GM19455 (cell line): Measurements from ENCODE around the gene FAM124A.

Experiments used
- ATAC-seq: cut with Tn5 transposase; IDR thresholded peaks from one replicate; pipeline ENCODE4 v1.9.1; 2021; ENCODE audit not compliant: unreplicated experiment

FAM124A gene

DNA sequence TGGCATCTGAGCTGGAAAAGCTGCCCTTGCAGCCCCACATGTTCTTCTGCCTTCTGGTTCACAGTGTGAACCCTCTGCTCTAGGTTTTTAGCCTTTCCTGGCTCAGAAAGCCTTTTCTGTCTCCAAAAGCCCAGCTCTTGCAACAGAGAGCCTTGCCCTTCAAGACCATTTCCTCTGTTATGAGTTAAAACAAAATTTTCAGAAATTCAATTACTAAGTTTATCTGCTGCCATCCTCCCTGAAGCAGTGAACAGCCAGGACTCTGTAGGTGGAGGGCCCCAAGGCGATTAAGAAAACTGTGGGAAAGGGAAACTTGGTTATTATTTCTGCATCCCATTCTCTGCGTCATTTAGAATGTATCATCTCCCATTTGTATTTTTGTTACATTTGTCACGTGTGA is 18.8 kb downstream of the FAM124A start:
- ATAC-seq, result no peak

DNA sequence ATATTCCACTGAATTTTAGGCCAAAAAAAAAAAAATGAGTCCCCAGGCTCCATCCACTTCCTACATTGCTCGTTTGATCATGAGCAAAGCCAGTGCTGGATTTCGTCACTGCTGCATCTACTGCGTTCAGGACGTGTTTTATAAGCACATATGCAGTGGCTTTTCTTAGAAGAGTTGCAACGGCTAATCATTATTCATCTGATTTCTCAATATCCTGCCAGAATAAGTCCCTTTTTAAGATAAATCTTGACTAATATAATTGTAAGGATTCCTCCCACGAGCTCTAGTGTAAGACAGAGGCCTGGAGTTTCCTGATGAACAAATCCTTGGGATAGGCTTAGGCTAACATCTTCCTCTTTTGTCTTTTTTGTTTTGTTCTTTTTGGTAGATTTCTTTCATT is 19.5 kb downstream of the FAM124A start:
- ATAC-seq, result no peak

DNA sequence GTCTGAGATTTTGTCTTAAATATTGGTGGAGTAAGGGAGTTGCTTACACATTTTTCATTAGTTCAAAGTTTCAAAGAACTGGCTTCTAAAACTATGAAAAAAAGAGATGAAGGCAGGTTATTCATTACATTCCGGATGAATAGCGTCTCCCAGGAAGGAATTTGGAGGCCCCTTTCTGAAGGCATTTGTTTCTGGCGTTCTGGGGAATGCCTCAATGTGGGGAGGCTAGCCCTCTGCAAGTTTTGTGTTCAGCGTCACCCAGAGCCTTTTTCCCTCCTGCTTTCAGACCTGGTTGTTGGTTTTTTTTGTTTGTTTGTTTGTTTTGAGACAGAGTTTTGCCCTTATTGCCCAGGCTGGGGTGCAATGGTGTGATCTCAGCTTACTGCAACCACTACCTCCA is 21.0 kb downstream of the FAM124A start:
- ATAC-seq, result no peak

DNA sequence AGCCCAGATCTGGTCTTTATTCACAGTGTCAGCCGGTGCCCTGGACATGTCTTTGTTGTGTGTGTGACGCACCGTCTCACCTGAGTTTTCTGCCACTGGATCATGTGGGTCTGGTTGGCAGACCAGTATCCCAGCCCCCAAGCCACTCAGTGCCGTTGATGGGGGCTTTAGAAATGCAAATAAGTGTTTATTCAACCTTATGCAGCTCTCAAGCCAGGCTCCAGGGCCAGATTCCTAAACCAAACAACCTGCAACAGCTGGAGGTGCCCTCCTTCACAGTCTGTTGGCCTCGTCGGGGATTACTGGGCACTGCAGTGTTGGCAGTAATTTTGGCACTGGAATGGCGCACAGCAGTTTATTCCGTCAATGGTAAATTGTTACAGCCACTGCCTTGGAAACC is 21.6 kb downstream of the FAM124A start:
- no peak for ATAC-seq

DNA sequence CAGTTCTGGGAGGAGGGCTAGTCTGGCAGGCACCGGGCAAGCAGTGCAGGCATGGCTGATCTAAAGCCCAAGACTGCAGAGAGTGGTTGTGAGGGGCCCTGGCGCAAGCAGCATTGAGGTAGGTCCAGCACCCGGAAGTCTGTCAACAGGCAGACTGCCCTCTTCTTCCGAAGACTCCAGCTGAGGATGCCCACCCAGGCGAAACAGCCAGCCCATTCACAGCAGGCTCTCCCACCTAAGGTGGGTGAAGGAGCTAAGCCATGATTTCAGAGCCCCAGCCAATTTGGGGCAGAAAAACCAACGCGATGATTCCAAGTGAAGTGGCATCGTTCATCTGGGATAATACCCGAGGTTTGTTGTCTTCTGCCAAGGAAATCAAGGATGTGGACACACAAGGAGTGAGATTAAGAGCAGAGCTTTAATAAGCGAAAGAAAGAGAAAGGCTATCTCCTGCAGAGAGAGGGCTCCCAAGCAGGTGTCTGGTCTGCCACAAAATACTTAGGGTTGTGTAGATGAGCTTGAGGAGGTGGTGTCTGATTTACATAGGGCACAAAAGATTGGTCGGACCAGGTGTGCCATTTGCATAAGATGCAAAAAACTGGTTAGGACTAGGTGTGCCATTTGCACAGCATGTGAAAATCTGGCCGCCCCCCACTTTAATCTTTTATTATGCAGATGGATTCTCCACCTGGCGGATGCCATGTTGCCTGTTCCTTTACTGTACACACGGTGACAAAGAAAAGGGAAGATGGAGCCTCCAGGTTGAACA is 22.6 kb downstream of the FAM124A start:
- ATAC-seq, result no peak

DNA sequence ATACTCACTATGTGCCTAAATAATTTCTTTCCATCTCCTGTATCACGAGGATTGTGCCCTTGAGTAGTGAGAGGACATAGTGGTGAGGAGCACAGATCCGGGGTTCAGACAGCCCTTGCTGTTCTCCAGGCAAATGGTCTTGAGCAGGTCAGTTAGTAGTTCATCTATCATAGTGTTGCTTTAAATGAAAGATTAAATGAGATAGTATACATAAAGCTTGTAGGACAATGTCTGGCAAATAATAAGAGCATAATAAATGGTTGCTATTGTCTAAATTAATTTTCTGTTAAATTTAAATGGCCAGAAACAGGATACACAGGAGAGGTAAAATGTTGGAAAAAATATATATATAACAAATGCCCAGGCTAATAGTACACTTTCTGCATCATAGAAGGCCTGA is 23.4 kb downstream of the FAM124A start:
- no peak for ATAC-seq

DNA sequence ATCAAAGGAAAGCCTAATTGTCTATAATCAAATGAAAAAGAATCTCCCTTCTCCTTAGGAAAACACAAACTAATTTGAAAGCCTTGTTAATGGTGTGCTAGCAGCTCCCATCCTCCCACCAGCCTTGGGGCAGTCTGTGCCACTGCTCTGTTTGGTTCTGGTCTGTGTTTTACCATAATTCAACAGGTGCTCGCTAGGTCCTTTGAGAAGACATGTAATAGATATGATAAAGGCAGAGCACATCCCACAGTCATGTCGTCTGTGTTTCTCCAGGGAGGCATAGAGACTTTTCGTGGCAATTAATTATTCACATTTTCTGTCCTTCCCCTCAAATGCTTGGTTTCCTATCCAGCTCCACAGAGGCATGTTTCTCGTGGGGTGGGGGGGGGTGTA is 23.8 kb downstream of the FAM124A start:
- ATAC-seq, result no peak

DNA sequence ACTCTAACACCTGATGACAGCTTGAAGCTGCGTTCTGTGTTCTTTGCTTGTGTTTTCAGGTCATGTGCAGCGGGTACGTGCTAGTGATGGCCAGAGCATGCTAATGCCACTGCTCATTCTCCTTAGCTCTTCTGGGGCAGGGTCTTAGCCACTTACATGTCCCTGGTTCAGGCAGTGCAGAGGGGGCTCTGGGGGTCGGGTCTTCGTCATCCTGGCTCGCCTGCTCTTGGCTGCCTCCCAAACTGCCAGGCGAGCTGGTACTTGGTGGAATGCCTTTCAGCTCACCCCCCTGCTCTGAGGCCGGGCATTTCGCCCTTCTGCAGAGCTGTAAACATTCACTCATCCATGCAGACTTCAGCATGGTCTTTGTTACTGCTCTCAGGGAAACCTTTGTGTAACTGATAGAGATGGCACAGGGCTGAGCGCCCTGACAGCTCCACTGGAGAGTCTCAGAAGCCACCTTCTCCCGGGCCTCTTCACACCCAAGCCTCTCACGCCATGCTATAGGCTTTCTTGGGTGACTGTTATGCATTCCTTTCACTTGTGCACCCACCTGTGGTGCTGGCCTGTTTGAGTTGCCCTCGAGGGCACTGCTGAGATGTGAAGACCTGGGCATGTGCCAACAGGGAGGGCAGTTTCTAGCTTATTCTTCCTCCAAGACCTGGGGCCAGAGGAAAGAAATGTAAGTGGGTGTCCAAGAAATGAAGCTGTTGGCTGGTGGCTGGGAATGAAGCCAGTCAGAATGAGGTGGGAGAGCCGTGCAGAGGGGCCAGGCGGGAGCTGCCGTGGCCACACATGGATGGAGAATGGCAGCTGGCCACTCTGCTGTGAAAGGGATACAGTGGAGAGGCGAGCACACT is 24.4 kb downstream of the FAM124A start:
- no peak for ATAC-seq

DNA sequence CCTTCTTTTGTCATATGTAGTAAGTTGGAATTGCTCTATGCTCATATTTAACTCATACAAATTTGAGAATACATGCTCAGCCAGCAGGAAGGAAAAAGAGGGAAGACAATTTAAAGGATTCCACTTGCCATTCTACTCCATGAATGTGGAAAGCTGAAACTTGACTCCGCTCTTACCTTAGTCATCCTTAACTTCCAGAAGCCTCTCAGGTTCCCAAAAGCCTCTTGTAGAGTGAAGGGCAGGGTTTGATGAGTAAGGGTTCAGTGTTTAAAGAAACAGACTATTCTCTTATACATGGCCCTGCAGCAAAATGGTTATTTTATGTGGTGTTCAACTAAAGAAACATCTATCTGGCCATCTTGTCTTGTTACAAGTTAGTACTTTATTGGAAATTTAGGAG is 27.1 kb downstream of the FAM124A start:
- no peak for ATAC-seq

DNA sequence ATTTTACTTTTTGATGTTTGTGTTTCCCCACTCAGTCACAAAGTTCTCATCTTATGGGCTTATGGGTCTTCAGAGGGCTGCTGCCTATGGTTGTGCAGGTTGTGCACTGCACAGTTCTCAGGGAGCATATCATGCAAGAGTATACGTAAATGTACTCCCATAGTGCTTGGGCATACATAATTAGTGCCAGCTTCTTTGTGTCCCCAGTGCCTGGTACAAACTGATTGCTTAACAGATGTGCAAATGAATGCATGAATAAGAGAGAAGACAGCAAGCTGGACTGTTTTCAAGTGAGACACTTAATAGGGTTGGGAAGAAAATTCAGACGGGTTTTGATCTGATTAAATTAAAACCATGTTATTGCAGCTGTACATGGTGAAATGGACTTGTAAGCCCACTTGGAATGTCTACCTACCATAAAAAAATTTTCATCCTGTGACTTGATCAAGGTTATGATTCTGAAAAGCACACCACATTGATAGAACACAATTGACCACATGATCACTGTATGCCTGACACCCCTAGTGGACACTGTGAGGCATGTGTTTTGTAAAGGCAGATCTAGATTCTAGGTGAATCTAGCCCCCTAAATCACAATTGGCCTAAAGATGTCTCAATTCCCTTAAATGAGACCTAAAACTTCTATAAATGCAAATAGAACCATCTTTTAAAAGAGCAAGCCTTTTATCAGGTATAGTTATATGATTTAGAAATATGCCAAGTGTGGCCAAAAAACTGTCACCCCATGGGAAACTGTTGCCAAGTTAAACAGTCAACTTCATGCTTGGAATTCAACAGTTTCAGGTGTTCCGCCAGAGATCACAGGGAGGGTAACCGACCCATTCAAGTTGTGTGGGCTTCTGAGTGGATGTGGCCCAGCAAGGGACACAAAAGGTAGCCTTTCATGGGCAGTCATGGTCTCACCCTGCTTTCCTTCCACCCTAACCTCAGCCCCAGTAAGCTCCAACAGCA is 27.9 kb downstream of the FAM124A start:
- ATAC-seq, result no peak

DNA sequence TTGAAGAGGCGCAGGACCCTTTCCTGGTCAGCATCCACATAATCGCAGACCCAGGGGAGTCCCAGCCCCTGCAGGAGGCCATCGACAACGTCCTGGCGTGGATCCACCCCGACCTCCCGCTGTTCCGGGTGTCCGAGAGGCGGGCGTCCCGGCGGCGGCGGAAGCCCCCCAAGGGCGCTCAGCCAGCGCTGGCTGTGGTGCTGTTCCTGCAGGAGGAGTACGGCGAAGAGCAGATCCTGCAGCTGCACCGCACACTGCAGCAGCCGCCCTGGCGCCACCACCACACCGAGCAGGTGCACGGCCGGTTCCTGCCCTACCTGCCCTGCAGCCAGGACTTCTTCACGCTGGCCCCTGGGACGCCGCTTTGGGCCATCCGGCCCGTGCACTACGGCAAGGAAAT is 29.3 kb downstream of the FAM124A start:
- ATAC-seq, result no peak

DNA sequence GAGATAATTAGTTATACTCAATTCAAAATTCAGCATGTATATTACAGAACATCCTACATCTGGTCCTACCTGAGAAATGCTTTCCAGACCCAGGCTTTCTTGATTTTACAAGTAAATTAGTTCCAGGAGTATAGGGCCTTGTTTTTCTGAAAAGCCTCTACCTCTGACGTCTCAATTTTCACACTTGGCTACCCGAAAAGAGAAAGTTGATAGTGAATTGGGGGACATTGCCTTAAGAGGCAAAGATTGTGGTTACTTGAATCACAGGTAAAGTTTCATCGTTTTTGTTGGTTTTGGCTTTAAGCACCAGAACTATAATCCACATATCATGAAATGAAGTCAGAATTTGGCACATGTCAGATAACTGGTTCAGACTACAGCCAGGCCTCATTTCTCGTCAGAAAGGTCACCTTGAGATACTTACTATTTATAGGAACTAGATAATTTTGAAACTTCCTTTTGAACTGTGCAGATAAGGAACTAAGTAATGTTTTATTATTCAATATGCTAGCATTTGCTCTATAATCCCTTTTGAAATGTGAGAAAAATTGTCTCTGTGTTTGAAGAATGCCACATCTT is 30.8 kb downstream of the FAM124A start:
- ATAC-seq, result no peak

DNA sequence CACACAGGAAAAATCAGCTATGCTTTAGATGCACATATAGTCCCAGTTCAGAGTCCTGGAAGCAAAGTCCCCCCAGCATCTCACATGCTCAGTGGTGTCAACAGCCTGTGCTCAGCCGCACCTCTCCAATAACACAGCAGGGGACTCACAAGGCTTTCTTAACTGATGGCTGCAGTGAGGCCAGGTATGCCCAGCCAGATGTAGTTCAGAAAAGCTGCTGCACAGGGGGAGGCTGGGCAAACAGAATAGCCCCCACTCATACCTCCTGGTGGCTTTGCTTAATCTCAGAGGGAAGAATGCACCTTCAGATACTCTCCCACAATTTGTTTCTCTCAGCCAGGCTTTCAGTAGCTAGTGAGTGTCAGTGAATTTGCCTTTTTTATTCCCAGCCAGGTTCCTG is 33.4 kb downstream of the FAM124A start:
- no peak for ATAC-seq

DNA sequence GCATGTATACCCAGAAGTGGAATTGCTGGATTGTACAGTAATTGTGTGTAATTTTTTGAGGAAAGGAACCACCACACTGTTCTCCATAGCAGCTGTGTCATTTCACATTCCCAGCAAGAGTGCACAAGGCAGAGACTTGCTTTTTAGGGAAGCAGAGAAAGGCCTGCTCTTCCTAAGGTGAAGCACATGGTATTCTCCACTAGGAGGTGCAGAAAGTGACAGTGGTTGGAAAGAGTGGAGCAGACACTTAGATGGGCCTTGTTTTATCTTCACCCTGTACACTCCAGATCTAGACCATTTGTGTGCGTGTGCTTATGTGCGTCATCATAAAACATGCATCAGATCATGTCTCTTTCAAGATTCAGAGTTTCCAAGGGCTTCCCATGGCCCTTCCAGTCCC is 35.0 kb downstream of the FAM124A start:
- no peak for ATAC-seq

DNA sequence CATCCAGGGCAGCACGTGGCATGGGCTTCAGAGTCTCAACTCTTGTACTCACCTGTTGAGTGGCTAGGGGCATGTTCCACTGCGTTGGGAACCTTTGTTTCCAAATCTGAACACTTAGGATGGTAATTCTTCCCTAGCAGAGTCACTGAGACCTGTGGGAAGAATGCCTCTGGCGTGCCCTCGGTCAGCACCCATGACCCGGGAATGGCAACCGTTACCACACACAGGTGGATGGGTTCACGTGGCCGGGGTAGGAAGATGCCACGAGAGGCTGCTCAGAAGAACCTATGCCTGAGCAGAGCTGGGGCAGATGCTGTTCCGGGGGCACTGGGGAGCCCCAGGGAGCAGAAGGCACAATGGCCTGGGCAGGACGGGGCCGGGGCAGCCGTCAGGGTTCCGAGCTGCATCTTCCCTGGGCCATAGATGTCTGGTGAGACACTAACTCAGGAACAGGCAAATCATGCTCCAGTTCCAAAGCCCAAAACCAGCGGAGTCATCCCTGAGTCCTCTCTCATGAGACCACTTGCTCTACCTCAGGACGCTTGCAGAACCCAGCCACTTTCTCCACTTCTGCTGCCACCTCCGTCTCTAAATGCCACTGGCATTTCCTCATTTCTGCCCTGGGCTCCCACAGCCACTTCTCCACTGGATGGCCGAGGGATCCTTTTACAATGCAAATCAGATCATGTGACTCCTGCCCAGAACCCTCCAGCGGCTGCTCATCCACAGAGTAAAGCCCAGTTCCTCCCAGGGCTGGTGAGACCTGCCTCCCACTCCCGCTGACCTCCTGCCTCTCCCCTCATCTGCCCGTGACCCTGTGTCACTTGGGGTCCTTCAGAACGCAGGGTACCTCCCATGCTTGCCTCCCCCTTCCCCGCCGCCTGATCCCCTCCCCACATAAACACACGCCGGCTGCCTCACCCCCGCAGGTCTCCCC is 36.7 kb downstream of the FAM124A start:
- ATAC-seq, result no peak

DNA sequence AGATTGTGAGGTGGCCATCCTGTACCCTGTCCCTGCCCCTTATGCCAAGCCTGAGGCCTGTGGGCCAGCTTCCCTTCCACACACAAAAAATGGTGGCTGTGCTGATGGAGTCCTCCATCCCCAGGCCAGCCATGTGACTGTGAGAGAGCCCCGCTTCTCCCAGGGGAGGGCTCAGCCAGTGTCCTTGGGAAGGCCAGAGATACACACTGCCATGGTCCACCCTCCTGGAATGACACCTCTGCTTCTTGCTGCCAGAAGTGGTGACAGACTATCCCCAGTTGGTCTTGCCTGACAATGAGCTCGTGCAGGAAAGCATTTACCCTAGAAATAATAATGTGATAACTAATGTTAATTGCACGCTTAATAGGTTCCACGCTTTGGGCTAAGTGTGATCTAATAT is 38.0 kb downstream of the FAM124A start:
- ATAC-seq, result no peak

DNA sequence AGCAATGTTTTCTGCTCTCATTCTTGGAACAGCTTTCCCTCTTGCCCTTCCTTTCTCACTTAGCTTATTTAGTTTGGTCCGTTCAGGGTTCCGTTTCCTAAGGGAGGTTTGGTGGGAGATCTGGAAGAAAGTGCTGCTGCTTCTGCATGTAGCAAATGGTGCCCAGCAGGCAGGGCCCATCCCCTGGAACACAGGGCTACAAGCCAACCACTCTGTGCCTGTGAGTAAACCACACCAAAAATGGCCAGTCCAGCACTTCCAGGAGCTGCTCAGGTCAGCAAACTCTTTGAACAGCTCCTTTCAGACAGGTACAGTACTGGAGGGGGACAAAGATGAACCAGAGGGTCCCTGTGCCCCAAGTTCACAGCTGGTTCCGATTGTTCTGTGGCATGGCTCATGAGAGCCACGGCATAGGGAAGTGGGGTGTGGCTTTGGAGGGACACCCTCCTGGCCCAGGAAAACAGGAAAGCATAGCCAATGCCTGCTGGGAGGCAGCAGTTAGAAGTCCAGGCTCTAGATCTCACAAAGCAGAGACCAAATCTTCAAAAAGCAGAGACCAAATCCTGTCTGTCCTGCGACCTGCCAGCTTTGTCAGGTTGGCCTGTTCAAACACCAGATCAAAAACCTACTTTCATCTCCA is 39.5 kb downstream of the FAM124A start:
- ATAC-seq, result no peak

DNA sequence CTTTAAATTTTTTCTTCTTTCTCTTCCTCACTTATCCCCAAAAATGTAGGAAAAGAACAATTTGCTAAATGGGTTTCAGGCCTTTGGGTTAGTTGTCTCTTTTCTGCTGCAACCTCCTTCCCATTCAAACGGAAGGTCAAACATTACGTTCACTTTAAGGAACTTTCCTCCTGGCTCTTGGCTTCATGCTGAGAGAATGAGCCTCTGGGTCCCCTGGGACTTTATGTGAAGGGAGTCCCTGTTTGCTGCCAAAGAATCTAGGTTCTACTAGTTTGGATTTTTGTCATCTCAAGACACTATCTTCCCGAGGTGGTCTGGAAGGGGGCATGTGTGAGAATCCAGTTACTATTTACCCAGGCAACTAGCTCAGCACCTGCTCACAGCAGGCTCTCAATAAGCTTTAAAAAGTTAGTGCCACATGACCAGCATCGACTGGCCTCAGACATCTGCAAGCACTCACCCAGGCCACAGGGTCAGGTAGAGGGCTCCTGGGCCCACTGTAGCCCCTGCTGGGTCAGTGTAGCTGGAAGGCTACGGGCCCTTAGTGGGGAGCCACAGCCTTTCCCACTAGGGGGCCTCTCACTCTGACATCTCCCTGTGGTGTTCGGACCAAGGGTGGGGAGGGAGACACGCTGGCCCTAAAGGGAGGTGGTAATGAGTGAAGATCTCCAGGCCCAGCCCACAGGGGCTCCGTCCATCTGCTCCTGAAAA is 40.5 kb downstream of the FAM124A start:
- ATAC-seq, result no peak

DNA sequence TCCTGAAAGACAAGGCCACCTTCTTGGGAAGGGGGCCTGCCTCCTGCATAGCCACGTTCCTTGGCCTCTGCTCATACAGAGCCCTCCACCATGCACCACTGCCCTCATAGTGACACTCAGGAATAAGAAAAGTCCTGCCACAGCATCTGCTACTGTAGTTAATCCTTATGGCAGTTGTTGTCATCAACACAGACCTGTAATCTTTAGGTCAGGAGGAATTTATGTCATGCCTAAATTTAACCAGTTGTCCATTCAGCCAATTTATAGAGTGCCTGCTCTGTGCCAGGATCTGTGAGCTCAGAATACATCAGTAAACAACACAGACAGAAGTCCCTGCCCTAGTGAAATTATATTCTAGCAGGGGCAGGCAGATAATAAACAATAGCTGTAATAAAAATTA is 44.4 kb downstream of the FAM124A start:
- ATAC-seq, result no peak
